ENCODE data around the gene RAB35. TPM values are rescaled to one million over a fixed set of nuclear protein-coding genes. Genes with fewer than 3 reads are reported as not detected.

RAB35 gene
- total RNA-seq, 1 experiment from 2014 or later: 52.7 TPM

GRCh38 chr12:120136093-120136770 lies 19.7 kb upstream of the RAB35 start:
- in situ Hi-C loops (cut with HindIII; ENCODE audit: low sequenced_read_pairs): no loop called here
- DNase-seq (ENCODE audit: low spot score): no peak

GRCh38 chr12:120134307-120134980 lies 17.9 kb upstream of the RAB35 start:
- no peak for DNase-seq (ENCODE audit: low spot score)
- in situ Hi-C loops (cut with HindIII; ENCODE audit: low sequenced_read_pairs): no loop called here

- DNase-seq (ENCODE audit: low spot score): no peak
- in situ Hi-C loops (cut with HindIII; ENCODE audit: low sequenced_read_pairs): no loop called here
Measured at GRCh38 chr12:120132863-120133385, 16.4 kb upstream of the RAB35 start.

- DNase-seq (ENCODE audit: low spot score): no peak
- in situ Hi-C loops (cut with HindIII; ENCODE audit: low sequenced_read_pairs): no loop called here
Measured at GRCh38 chr12:120132054-120132836, 15.7 kb upstream of the RAB35 start.

GRCh38 chr12:120131116-120131515 lies 14.6 kb upstream of the RAB35 start:
- no peak for DNase-seq (ENCODE audit: low spot score)
- in situ Hi-C loops (cut with HindIII; ENCODE audit: low sequenced_read_pairs): no loop called here

- no peak for DNase-seq (ENCODE audit: low spot score)
- in situ Hi-C loops (cut with HindIII; ENCODE audit: low sequenced_read_pairs): no loop called here
Measured at GRCh38 chr12:120130011-120130410, 13.5 kb upstream of the RAB35 start.

- DNase-seq (ENCODE audit: low spot score): no peak
- in situ Hi-C loops (cut with HindIII; ENCODE audit: low sequenced_read_pairs): no loop called here
Measured at GRCh38 chr12:120126635-120127005, 10.1 kb upstream of the RAB35 start.

GRCh38 chr12:120125792-120126634 lies 9.5 kb upstream of the RAB35 start:
- no peak for DNase-seq (ENCODE audit: low spot score)
- in situ Hi-C loops (cut with HindIII; ENCODE audit: low sequenced_read_pairs): no loop called here

GRCh38 chr12:120125029-120125428 lies 8.5 kb upstream of the RAB35 start:
- no peak for DNase-seq (ENCODE audit: low spot score)
- in situ Hi-C loops (cut with HindIII; ENCODE audit: low sequenced_read_pairs): no loop called here

- no peak for DNase-seq (ENCODE audit: low spot score)
- in situ Hi-C loops (cut with HindIII; ENCODE audit: low sequenced_read_pairs): no loop called here
Measured at GRCh38 chr12:120121766-120122293, 5.3 kb upstream of the RAB35 start.

- in situ Hi-C loops (cut with HindIII; ENCODE audit: low sequenced_read_pairs): no loop called here
- no peak for DNase-seq (ENCODE audit: low spot score)
Measured at GRCh38 chr12:120121343-120121742, 4.8 kb upstream of the RAB35 start.

GRCh38 chr12:120119271-120119973 lies 2.9 kb upstream of the RAB35 start:
- in situ Hi-C loops (cut with HindIII; ENCODE audit: low sequenced_read_pairs): no loop called here
- no peak for DNase-seq (ENCODE audit: low spot score)

- peak; percentile 14 for DNase-seq (ENCODE audit: low spot score)
- in situ Hi-C loops (cut with HindIII; ENCODE audit: low sequenced_read_pairs): no loop called here
Measured at GRCh38 chr12:120118321-120119061, 1.9 kb upstream of the RAB35 start.

- no peak for DNase-seq (ENCODE audit: low spot score)
- in situ Hi-C loops (cut with HindIII; ENCODE audit: low sequenced_read_pairs): no loop called here
Measured at GRCh38 chr12:120117961-120118320, 1.4 kb upstream of the RAB35 start.

- in situ Hi-C loops (cut with HindIII; ENCODE audit: low sequenced_read_pairs): no loop called here
- DNase-seq (ENCODE audit: low spot score): peak; percentile 90
Measured at GRCh38 chr12:120116792-120117651, 469 bp upstream of the RAB35 start.

GRCh38 chr12:120115692-120116440 lies 687 bp downstream of the RAB35 start:
- in situ Hi-C loops (cut with HindIII; ENCODE audit: low sequenced_read_pairs): no loop called here
- no peak for DNase-seq (ENCODE audit: low spot score)

Measured in G401 (cell line).